ENCODE results near the gene MT1F.

MT1F gene

DNA sequence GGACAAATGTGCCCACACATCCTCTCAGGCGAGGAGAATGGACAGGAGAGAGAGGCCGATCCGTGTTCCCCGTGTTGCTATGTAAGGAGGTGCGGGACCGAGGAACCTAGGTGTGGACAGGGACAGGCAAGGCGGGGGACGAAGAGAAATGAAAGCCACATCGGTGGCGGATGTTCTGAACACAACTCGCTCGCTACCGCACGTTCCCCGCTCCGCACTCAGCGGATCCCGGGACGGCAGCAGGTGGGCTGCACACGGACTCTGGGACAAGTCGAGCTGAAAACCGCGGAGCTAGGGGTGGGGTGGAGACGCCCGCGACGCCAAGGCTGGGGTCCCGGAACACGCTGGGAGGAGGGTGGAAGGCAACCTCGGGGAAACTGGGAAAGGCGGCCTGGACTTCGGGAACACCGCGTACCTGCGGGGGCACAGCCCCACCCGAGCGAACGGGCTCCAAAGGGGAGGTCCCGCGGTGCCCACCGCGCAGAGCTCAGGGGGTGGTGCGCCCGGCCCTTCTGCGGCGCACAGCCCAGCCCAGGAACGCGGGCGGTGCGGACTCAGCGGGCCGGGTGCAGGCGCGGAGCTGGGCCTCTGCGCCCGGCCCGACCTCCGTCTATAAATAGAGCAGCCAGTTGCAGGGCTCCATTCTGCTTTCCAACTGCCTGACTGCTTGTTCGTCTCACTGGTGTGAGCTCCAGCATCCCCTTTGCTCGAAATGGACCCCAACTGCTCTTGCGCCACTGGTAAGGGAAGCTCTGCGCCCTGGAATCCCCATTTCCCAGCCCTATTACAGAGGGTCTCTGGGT is 32.4 kb upstream of the MT1F start, which contains the start of gene MT1E:
TSS of gene MT1E (plus strand) at position 642 of the 803 bp plus-strand sequence. CDS start at position 713, 71 bp downstream.
- H3K79me2 ChIP-seq (ENCODE audit: insufficient read depth, low read length): no peaks in the 10 kb centered on the region
- H3K27me3 ChIP-seq (ENCODE audit: insufficient read depth, low read length, poor library complexity, severe bottlenecking): no peaks in the 10 kb centered on the region
- TF ChIP-seq, protein P1, sequence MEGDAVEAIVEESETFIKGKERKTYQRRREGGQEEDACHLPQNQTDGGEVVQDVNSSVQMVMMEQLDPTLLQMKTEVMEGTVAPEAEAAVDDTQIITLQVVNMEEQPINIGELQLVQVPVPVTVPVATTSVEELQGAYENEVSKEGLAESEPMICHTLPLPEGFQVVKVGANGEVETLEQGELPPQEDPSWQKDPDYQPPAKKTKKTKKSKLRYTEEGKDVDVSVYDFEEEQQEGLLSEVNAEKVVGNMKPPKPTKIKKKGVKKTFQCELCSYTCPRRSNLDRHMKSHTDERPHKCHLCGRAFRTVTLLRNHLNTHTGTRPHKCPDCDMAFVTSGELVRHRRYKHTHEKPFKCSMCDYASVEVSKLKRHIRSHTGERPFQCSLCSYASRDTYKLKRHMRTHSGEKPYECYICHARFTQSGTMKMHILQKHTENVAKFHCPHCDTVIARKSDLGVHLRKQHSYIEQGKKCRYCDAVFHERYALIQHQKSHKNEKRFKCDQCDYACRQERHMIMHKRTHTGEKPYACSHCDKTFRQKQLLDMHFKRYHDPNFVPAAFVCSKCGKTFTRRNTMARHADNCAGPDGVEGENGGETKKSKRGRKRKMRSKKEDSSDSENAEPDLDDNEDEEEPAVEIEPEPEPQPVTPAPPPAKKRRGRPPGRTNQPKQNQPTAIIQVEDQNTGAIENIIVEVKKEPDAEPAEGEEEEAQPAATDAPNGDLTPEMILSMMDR (conservative IDR thresholded peaks at IDR 0.05; ENCODE audit: low read length): no peak
- no peak for TF ChIP-seq EZH2phosphoT487 (IDR thresholded peaks at IDR 0.05; ENCODE audit: borderline replicate concordance)
- H3K9ac ChIP-seq (ENCODE audit: low read depth, low read length, poor library complexity, severe bottlenecking): no peak within 1 kb of the TSS
- H3F3A ChIP-seq (ENCODE audit: low read depth): no peaks in the 10 kb centered on the region
- no peaks in the 10 kb centered on the region for H3K9me3 ChIP-seq (ENCODE audit: insufficient read depth, low read depth, low read length)
- no peaks in the 10 kb centered on the region for H3K36me3 ChIP-seq (ENCODE audit: insufficient read depth, low read length)
- H4K20me1 ChIP-seq (ENCODE audit: insufficient read depth, low read length, poor library complexity, severe bottlenecking): no peaks in the 10 kb centered on the region
- no peaks in the 10 kb centered on the region for H3K4me1 ChIP-seq (ENCODE audit: insufficient read depth, low read length, poor library complexity, severe bottlenecking)
- H3K9me2 ChIP-seq (replicated peaks; ENCODE audit: low read depth, low read length): no peaks in the 10 kb centered on the region
- no peak within 1 kb of the TSS for H2AFZ ChIP-seq (ENCODE audit: low read length)
- H3K4me3 ChIP-seq (ENCODE audit: low read length, poor library complexity, severe bottlenecking): no peak within 1 kb of the TSS
- H3K4me2 ChIP-seq (ENCODE audit: low read depth, low read length, poor library complexity, severe bottlenecking): no peak within 1 kb of the TSS

DNA sequence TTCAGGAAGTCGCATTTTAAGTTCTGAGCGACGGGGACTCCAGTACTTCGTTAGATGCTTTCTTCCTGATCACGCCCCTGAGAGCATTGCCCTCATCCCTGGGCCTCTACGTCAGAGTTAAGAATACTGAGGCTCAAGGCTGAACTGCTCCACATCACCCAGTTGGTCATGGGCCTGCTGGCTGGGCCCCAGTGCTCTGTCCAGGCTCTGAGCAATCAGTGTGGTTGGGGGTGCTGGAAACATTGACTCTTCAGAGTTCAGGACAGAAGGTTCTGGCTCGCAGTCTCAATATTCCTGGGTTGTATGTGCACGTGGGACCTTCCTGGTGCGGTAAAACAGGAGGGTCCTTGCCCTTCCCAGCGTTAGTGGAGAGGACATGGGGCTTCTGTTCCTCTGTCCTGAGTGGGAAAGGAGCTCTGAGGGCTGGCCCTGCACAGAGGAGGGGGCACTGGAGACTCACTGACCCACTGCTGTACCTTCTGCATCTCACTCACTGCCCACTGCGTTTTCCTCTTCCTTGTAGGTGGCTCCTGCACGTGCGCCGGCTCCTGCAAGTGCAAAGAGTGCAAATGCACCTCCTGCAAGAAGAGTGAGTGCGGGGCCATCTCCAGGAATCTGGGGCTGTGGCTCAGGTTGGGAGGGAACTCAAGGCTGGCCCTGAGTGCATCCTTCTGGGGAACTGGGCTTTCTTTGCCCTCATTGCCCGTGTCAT is 31.7 kb upstream of the MT1F start:
- Histone ChIP-seq H3K4me2 (ENCODE audit: low read depth, low read length, poor library complexity, severe bottlenecking) (no peak overlapping the region), H3K27me3 (ENCODE audit: insufficient read depth, low read length, poor library complexity, severe bottlenecking) (no peaks in the 10 kb centered on the region), H3K9me2 (replicated peaks; ENCODE audit: low read depth, low read length) (no peaks in the 10 kb centered on the region), H3K4me3 (ENCODE audit: low read length, poor library complexity, severe bottlenecking) (no peak overlapping the region), H2AFZ (ENCODE audit: low read length) (no peak overlapping the region), H3K79me2 (ENCODE audit: insufficient read depth, low read length) (no peaks in the 10 kb centered on the region), H3K4me1 (ENCODE audit: insufficient read depth, low read length, poor library complexity, severe bottlenecking) (no peaks in the 10 kb centered on the region), H3K9ac (ENCODE audit: low read depth, low read length, poor library complexity, severe bottlenecking) (no peak overlapping the region), H3K9me3 (ENCODE audit: insufficient read depth, low read depth, low read length) (no peaks in the 10 kb centered on the region), H3F3A (ENCODE audit: low read depth) (no peaks in the 10 kb centered on the region), H3K36me3 (ENCODE audit: insufficient read depth, low read length) (no peaks in the 10 kb centered on the region), H4K20me1 (ENCODE audit: insufficient read depth, low read length, poor library complexity, severe bottlenecking) (no peaks in the 10 kb centered on the region)
- TF ChIP-seq, protein P1 (conservative IDR thresholded peaks at IDR 0.05; ENCODE audit: low read length): no peak
- no peak for TF ChIP-seq EZH2phosphoT487 (IDR thresholded peaks at IDR 0.05; ENCODE audit: borderline replicate concordance)

DNA sequence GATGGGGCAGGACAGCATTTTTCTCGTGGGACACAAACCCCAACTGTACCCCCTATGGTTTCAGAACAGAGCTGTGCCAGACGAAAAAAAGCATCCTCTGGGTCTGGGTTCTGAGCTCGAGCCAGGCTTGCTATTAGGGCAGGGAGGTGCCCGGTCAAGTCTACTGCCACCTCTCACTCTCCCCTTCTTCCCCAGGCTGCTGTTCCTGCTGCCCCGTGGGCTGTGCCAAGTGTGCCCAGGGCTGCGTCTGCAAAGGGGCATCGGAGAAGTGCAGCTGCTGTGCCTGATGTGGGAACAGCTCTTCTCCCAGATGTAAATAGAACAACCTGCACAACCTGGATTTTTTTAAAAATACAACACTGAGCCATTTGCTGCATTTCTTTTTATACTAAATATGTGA is 31.1 kb upstream of the MT1F start:
- Histone ChIP-seq H3K4me1 (ENCODE audit: insufficient read depth, low read length, poor library complexity, severe bottlenecking) (no peaks in the 10 kb centered on the region), H3K79me2 (ENCODE audit: insufficient read depth, low read length) (no peaks in the 10 kb centered on the region), H3F3A (ENCODE audit: low read depth) (no peaks in the 10 kb centered on the region), H3K4me3 (ENCODE audit: low read length, poor library complexity, severe bottlenecking) (no peak overlapping the region), H3K27me3 (ENCODE audit: insufficient read depth, low read length, poor library complexity, severe bottlenecking) (no peaks in the 10 kb centered on the region), H3K36me3 (ENCODE audit: insufficient read depth, low read length) (no peaks in the 10 kb centered on the region), H3K9me2 (replicated peaks; ENCODE audit: low read depth, low read length) (no peaks in the 10 kb centered on the region), H4K20me1 (ENCODE audit: insufficient read depth, low read length, poor library complexity, severe bottlenecking) (no peaks in the 10 kb centered on the region), H3K4me2 (ENCODE audit: low read depth, low read length, poor library complexity, severe bottlenecking) (no peak overlapping the region), H2AFZ (ENCODE audit: low read length) (no peak overlapping the region), H3K9ac (ENCODE audit: low read depth, low read length, poor library complexity, severe bottlenecking) (no peak overlapping the region), H3K9me3 (ENCODE audit: insufficient read depth, low read depth, low read length) (no peaks in the 10 kb centered on the region)
- TF ChIP-seq, protein P1 (conservative IDR thresholded peaks at IDR 0.05; ENCODE audit: low read length): no peak
- no peak for TF ChIP-seq EZH2phosphoT487 (IDR thresholded peaks at IDR 0.05; ENCODE audit: borderline replicate concordance)

Measured in Loucy (cell line).